Cardiac muscle cell (in vitro differentiated cells and primary cell): ENCODE data around the gene MFN2. TPM values are rescaled to one million over a fixed set of nuclear protein-coding genes. Genes with fewer than 3 reads are reported as not detected.
A peak's percentile ranks its signal among the peaks of the same experiment; 100 is the strongest.

Experiments
- DNase-seq, 2 donors: peaks; one replicate each; pipeline versions ENCODE4 v3.0.0 to v3.0.0-alpha.2; 2010 to 2017; ENCODE audit warnings: low read depth in 1 of 2, low spot score in 1 of 2
- H3K27ac ChIP-seq: fragments of 200-600 bp; sonication (generic); 2 replicates; pipeline ENCODE4 v1.5.1; 2016
- H3K27me3 ChIP-seq: fragments of 200-600 bp; sonication (generic); 2 replicates; pipeline ENCODE4 v1.6.0; 2016; ENCODE audit warnings: control low read depth
- H3K36me3 ChIP-seq: fragments of 200-600 bp; sonication (generic); 2 replicates; pipeline ENCODE4 v1.5.1; 2016; ENCODE audit warnings: control low read depth
- H3K4me1 ChIP-seq: fragments of 200-600 bp; sonication (generic); 2 replicates; pipeline ENCODE4 v1.8.1; 2017; ENCODE audit warnings: low read depth, mild to moderate bottlenecking, mixed run types
- H3K4me3 ChIP-seq: fragments of 200-600 bp; sonication (generic); 2 replicates; pipeline ENCODE4 v1.5.1; 2016; ENCODE audit warnings: mild to moderate bottlenecking
- H3K9me3 ChIP-seq: fragments of 200-600 bp; sonication (generic); 2 replicates; pipeline ENCODE4 v1.5.1; 2017; ENCODE audit warnings: low read depth, mild to moderate bottlenecking, control low read depth
- CTCF ChIP-seq: IDR thresholded peaks from 2 replicates; pipeline ENCODE4 v1.5.1; 2012; ENCODE audit warnings: low read depth, mild to moderate bottlenecking, low read length
- polyA plus RNA-seq: library from polyadenylated mRNA; unstranded; fragments of >200 nt; fragmentation: Nextera tagmentation; extraction: Ambion mirVana; gene quantifications from 2 replicates; pipeline ENCODE4 v1.2.1, GENCODE V29; 2016
- total RNA-seq: library from RNA; depleted of rRNA; stranded (reverse); fragments of >200 nt; gene quantifications from 2 replicates; pipeline ENCODE4 v1.2.3, GENCODE V29; 2016

Gene MFN2
- total and polyA plus RNA-seq, 2 experiments from 2014 or later, result 82.6 to 89.7 TPM

- peaks cover 42% of the 10 kb centered on the region for H3K36me3 ChIP-seq
- no peak overlapping the region for H3K4me3 ChIP-seq
- peaks cover 17% of the 10 kb centered on the region for H3K4me1 ChIP-seq
- no peak for TF ChIP-seq CTCF
- peak overlapping the region; percentile 16 for H3K27ac ChIP-seq
- no peaks in the 10 kb centered on the region for H3K9me3 ChIP-seq
- H3K27me3 ChIP-seq, result no peaks in the 10 kb centered on the region
- no peak for DNase-seq
These were observed 11.9 kb downstream of the MFN2 start for GRCh38 chr1:11991969-11992676.

- Histone ChIP-seq H3K4me1 (no peaks in the 10 kb centered on the region), H3K27ac (no peak overlapping the region), H3K36me3 (peaks cover 67% of the 10 kb centered on the region), H3K27me3 (no peaks in the 10 kb centered on the region), H3K9me3 (no peaks in the 10 kb centered on the region), H3K4me3 (no peak overlapping the region)
- TF ChIP-seq CTCF, result no peak
- no peak for DNase-seq
These were observed 17.0 kb downstream of the MFN2 start for GRCh38 chr1:11997081-11997850.

- TF ChIP-seq CTCF, result no peak
- H3K36me3 ChIP-seq, result peaks cover 71% of the 10 kb centered on the region
These were observed 18.4 kb downstream of the MFN2 start for GRCh38 chr1:11998636-11999035.

GRCh38 chr1:11999236-11999635 is 19.0 kb downstream of the MFN2 start:
- H3K4me1 ChIP-seq, result no peaks in the 10 kb centered on the region
- no peak for DNase-seq
- H3K27ac ChIP-seq, result no peak overlapping the region
- no peak for TF ChIP-seq CTCF
- H3K36me3 ChIP-seq, result peaks cover 77% of the 10 kb centered on the region
- no peaks in the 10 kb centered on the region for H3K9me3 ChIP-seq
- no peaks in the 10 kb centered on the region for H3K27me3 ChIP-seq
- H3K4me3 ChIP-seq, result no peak overlapping the region

More at GRCh38 chr1:11998636-11999035, 18.4 kb downstream of the MFN2 start:
- H3K9me3 ChIP-seq, result no peaks in the 10 kb centered on the region
- H3K4me3 ChIP-seq, result no peak overlapping the region
- H3K27ac ChIP-seq, result no peak overlapping the region
- H3K27me3 ChIP-seq, result no peaks in the 10 kb centered on the region
- no peaks in the 10 kb centered on the region for H3K4me1 ChIP-seq
- DNase-seq, result no peak

GRCh38 chr1:12001249-12001917 is 21.1 kb downstream of the MFN2 start:
- DNase-seq, result peak; percentile 61 to 88
- H3K27ac ChIP-seq, result no peak overlapping the region

More at GRCh38 chr1:12001249-12001917, 21.1 kb downstream of the MFN2 start:
- Histone ChIP-seq H3K27me3 (no peaks in the 10 kb centered on the region), H3K36me3 (peaks cover 83% of the 10 kb centered on the region), H3K9me3 (no peaks in the 10 kb centered on the region), H3K4me1 (no peaks in the 10 kb centered on the region), H3K4me3 (no peak overlapping the region)
- TF ChIP-seq CTCF, result peak; percentile 73
